ENCODE results near the gene PPM1A. TPM values are rescaled to one million over a fixed set of nuclear protein-coding genes. Genes with fewer than 3 reads are reported as not detected.

Gene PPM1A
- polyA plus RNA-seq, 3 donors = 64.2 to 82.6 (median 76.0) TPM

DNA sequence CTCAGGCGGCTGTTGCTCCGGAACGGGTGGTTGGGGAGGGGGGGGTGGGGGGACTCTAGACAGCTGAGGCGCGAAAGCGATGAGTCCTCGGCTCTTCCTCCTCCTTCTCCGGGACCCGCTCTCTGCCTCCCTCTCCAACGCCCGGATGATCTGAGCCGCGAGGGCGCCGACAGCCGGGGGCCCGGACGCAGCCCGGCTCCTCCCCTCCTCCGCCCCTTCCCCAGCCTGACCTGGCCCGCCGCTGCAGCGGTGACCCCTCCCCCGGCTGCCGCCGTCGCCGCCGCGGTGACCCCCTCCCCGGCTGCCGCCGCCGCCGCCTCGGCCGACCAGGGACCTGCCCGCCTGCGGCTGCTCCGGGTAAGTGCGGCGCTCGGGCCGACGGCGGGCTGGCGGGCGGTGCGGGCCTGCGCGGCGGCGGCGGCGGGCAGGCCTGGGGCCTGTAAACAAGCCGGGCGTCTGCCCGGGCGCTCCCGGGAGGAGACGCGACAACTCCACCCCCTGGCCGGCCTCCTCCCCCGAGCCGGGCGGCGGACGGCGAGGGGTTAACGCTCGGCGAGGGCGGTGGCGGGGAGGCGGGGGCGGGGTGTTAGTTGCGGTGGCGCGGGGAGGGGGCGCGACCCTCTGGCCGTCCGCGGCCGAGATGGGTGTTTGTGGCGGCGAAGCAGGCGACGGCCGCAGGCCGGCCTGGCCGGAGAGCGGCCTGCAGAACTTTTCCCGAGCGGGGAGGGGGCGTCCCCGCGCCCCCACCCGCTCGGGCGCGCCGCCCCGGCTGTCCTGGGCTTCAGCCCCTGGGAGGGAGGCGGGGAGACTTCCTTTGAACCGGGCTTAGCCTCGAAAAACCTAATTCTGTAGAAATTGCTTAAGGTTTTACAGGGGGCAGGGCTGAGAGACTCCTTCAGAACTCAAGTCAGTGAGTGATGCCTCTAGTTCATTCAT lies 568 bp downstream of the PPM1A start:
- DNase-seq (ENCODE audit: extremely low read depth in 1 of 11, low read depth in 9 of 11, low spot score in 4 of 11) = peak in 10 of 11 donors; percentile 40 to 76 (median 64)

DNA sequence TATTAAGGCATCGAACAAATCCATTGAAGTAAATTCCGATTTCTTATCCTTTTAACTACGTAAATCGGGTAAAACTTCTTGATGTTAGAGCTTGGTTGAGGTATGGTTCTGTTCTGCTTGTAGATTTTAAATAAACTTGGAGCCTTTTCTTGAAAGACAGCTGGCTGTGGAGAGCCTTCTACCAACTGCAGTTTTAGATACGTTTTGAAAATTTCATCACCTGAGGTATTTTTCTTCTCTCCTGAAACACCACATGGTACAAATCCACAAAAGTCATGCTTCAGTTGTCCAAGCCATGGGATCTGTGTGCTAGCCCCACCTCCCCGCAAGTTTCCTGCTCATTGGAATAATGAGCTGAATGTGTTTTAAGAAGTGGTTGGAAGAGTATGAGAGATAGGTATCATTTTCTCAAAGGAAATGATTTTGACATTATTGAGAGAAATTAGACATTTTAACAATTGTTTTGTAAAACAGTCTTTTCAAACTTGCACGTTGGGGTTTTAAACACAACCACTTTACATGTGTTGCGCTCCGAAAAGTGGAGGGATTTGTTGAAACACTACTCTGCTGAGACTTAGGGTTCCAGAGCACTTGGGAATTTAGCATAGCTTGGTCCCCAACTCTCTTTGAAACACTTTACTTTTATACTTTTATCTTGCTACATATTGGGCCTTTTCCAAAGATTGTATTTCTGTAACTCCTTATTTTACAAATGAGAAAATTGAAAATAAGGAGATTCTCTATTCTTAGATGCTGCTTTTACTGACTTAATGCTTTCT lies 1.4 kb downstream of the PPM1A start:
- DNase-seq (ENCODE audit: extremely low read depth in 1 of 11, low read depth in 9 of 11, low spot score in 4 of 11) = peak in 9 of 11 donors; percentile 15 to 67 (median 41)

DNA sequence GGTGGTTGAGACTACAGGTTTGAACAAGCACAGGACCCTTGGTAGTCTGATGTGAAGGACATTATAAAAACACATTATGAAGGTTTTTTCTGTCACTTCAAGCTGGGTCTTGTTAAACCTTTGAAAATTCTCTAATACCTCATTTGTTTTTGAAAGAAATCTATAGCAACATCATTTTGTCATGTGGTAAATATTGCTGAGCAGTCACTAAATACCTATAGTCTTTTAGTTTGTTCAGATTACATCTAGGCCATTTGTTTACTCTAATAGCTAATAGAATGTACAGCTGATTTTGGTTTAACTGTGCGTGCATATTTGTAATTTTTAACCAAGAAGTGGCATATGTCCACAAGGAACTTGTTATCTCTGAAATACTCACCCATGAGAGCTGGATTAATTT lies 2.9 kb downstream of the PPM1A start:
- no peak for DNase-seq (ENCODE audit: extremely low read depth in 1 of 11, low read depth in 9 of 11, low spot score in 4 of 11)

DNA sequence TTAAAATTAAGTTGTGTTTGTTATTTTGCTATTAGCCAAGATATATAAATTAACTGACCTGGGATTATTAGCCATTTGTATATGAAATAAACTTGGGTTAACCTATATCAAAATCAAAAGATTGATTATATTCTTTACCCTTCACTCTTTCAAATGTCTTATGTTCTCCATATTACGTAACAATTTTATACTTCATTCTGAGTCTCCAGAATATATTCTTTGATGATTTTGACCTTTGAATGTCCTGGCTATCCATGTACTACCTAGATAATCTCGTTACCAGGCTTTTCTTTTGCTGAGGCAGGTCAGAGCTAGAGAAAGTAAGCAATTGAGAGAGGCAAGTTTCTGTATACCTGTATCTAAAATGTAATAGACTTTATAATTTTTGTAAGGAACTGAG lies 3.6 kb downstream of the PPM1A start:
- no peak for DNase-seq (ENCODE audit: extremely low read depth in 1 of 11, low read depth in 9 of 11, low spot score in 4 of 11)

DNA sequence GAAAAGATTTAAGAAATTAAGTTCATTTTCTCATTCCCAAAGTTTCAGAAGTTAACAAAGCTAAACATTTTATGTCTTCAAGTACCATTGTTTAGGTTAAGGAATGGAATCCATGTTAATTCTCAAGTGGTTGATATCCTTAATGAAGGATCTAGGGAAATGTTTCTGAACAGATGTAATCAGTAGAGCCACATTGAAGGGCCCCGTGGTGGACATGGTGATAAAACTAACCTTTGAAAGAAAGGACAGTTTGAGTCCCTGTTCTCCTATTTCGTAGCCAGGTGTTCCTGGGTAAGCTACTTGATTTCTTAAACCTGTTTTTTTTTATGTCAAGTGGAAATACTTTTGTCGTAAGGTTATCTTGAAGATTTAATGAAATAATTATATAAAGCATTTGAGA lies 4.6 kb downstream of the PPM1A start:
- no peak for DNase-seq (ENCODE audit: extremely low read depth in 1 of 11, low read depth in 9 of 11, low spot score in 4 of 11)

DNA sequence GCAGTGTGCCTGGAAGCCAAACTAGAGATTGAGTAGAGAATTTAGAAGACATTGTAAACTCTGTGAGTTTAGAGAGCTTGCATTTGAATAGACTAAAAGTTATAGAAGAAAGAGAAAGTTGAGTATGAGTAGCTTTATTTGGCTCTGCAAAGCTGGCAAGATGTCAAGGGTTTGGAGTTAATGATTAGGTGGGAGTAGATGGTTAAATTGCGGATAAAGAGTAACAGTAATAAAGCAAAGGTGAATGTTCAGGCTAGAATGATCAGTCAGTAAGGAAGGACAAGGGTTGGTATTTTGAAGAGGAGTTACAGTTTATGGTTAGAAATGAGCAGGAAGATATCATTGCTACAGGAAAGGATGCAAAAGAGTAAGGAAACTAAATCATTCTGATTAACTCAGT lies 5.2 kb downstream of the PPM1A start:
- DNase-seq (ENCODE audit: extremely low read depth in 1 of 11, low read depth in 9 of 11, low spot score in 4 of 11) = peak in 5 of 11 donors; percentile 7 to 40 (median 16)

DNA sequence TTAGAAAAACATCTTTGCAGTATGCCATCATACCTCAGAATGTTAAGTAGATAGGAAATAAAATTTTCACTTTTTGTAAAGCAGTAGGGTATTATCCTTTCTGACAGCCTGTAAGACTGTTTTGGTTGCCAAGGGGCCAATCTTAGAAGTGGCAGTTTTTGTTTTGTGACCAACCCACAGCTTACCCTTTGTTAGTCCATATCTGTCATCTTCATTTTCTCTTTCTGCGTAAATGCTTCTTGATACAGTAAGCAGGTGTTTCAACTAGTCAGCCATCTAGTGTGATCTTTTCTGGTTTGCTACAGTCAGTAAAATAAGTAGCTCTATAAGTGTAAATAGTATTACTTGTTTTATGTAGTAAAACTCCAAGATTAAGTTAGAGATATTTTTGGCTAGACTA lies 8.8 kb downstream of the PPM1A start:
- DNase-seq (ENCODE audit: extremely low read depth in 1 of 11, low read depth in 9 of 11, low spot score in 4 of 11) = no peak

DNA sequence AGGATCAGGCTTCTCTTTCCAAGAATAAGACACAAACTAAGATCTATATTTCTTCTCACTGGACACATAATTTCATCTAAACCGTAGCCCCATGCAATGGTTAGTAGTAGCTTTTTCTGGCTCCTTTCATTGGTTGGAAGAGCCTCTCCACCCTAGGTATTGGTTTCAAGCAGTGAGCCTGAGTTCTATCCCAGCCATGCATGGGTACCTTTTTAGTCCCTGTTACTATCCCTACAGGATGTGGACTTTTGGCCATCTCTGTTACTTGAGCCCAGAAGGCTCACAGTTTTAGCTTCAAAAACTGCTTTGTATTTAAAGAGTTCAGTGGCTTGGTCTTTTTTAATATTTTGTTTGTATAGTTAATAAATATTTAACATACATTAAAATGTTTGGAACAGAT lies 16.1 kb downstream of the PPM1A start:
- no peak for DNase-seq (ENCODE audit: extremely low read depth in 1 of 11, low read depth in 9 of 11, low spot score in 4 of 11)

DNA sequence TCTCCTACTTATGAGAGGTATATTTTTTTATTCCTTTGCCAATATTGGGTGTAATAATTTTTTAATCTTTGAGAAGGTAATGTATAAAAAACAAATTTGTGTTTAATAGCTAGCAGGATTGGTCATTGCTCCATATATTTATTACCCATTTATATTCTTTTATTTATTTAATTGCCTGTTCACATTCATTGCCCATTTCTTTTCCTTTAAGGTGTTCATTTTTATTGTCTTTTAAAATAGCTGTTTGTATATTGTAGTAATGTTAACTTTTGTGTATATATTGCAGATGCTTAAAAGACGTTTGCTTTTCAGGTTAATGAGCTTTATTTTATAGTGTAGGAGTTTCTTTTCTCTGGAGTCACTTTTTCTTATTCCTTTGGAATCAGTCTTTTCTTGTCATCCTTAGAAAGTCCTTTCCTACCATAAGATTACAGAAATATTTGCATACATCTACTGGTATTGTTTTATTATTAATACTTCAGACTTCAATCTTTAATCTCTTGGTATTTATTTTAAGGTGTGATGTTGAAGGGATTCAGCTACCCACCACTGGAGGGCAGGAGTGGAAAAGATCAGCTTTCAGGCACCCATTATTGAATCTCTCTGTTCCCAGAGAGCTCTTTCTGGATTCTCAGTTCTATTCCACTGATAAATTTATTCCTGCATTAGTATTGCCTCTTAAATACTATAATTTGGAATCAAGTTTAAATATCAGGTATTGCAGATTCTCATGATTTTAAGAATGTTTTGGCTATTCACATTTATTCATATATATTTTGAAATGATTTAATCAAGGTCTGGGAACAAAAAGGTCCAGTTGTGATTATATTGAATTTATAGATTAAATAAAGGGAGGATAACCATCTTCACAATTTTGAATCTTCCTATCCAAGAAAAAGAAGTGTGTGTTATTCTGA lies 17.3 kb downstream of the PPM1A start:
- DNase-seq (ENCODE audit: extremely low read depth in 1 of 11, low read depth in 9 of 11, low spot score in 4 of 11) = no peak

DNA sequence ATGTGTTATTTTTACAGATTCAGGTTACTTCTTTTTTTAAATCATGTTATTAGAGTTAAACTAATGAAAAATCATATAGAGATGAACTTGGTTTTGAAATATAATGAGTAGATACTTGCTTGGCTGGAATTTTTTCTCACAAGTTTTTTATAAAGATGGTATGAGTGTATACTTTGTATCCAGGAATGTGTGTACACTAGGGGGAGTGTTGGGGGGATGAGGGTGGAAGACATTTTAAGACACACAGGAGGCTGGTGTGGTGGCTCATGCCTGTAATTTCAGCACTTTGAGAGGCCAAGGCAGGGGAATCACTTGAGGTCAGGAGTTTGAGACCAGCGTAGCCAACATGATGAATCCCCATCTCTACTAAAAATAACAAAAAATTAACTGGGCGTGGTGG lies 23.2 kb downstream of the PPM1A start:
- DNase-seq (ENCODE audit: extremely low read depth in 1 of 11, low read depth in 9 of 11, low spot score in 4 of 11) = no peak

DNA sequence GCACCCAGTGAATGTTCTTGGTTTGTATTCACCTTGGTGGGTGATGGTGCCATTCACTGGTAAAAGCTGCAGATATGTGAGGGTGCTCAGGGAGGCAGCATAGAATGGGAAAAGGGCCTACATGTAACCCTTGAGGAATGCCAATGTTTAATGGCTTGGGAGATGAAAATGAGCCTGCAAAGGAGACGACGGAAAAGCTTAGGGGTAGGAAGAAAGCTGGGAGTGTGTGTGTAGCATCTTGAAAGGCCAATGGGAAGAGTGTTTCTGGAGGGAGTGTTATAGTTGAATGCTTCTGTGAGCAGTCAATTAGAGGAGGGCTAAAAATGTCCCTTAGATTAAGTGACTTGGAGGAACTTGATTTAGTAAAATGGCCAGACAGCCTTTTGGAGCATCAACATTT lies 24.9 kb downstream of the PPM1A start:
- DNase-seq (ENCODE audit: extremely low read depth in 1 of 11, low read depth in 9 of 11, low spot score in 4 of 11) = peak in 6 of 11 donors; percentile 6 to 46 (median 16)

DNA sequence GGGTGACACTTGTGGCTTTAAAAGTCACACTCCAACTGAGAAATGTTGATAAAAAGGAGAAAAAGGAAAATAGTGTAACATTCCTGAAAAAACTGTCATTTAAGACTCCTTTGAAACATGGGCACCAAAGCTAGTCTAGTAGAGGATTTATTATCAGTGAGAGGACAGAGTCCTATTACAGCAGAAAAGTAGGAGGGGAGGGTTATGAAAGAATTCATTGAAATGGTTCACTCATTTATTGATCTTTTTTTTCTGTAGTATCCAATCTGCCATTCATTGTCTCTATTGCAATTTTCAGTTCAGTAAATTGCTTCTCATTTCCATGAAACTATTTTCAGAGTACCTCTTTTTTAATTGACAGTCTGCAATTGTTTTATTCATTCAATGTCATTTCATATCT lies 25.4 kb downstream of the PPM1A start:
- DNase-seq (ENCODE audit: extremely low read depth in 1 of 11, low read depth in 9 of 11, low spot score in 4 of 11) = peak in 3 of 11 donors; percentile 4 to 12 (median 10)

DNA sequence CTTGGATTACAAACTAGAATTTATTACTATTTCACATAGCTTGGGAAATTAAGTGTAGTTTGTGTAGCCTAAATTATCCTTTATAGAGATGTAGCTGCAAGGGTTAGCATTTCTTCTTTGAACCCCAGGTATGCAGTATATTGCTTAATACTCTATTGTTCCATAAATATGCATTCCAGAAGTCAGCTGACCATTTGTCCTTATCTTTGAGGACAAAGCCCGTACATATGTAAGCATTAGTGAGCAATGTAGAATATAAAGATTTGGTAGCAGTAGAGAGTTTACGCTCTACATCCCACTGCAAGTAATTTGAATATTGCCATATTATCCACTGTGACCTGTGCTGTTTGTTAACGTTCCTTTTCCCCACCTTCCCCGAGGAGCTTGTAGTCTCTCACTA lies 26.9 kb downstream of the PPM1A start:
- no peak for DNase-seq (ENCODE audit: extremely low read depth in 1 of 11, low read depth in 9 of 11, low spot score in 4 of 11)

DNA sequence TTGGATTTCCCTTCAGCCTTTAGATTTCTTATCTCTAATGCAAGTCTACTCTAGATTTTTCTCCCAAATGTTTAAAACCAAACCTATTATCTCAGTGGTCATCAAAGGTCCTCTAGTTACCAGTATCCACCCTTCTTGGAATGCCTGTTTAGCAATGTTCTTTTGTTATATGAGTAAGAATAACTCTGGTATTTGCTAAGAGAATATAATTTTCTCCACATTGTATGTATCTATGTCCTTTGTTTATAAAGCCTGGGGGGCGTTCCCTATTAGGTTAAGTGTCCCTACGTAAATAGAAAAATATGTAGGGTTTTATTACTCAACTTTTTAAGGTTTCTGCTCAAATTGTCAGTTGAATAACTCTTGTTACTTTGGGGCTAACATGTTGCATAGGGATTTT lies 27.3 kb downstream of the PPM1A start:
- no peak for DNase-seq (ENCODE audit: extremely low read depth in 1 of 11, low read depth in 9 of 11, low spot score in 4 of 11)

DNA sequence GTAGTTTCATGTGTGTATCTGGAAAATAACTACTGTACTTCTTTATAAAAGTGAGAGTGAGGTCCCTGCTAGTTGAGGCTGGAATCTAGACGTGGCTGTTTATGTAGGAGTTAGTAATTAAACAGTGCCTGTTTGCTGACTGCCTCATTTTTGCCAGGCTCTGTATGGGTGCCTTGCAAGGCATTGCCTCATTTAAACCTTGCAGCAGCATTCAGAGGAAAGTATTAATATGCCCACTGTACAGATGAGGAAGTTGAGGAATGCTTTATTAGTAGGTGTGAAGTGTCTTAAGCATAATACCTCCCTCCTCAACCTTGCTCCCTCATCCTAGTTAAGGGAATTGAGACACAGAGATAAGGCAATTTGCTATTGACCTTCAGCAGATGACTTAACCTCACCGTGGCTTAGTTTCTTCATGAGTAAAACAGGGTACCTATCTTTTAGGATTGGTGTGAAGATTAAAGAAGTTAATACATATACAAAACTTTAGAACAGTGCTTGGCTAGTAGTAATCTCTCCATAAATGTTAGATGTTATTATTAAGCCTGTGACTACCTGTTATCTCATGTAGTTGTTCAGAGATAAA lies 28.7 kb downstream of the PPM1A start:
- no peak for DNase-seq (ENCODE audit: extremely low read depth in 1 of 11, low read depth in 9 of 11, low spot score in 4 of 11)

DNA sequence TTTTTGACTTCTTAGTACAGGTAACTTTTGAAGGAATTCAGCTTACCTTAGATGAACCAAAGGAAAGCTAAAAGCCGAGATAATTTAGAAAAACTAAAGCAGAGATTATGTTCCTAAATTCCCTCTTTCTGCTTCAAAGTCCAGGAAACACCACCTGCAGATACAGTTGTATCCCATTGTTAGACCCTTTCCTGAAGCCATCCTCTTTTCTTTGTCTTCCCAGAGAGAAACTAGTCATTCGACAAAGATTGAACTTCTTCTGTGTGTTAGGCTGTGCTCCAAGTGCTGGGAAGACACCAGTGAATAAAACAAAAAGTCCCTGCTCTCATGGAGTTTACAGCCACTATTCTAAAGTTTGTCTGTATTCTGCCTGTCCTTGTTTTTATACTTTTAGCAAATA lies 29.3 kb downstream of the PPM1A start:
- no peak for DNase-seq (ENCODE audit: extremely low read depth in 1 of 11, low read depth in 9 of 11, low spot score in 4 of 11)

DNA sequence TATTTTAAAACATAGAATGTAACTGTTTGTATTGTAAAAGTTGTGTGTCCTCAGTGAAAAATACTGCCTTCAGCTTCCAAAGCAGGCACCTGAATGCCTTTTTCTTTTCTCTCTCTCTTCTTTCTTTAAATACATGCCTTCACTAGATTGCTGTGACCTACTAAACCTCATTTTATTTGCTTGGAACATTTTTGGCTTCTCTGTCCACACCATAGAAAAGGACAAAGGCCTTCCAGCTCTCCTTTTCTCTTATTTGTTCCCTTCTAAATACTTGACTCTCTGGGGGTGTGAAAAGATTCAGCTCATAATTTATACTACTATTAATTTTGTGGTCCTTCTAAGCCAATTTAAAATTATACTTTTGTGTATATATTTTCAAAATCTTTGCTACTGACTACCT lies 38.4 kb downstream of the PPM1A start:
- DNase-seq (ENCODE audit: extremely low read depth in 1 of 11, low read depth in 9 of 11, low spot score in 4 of 11) = no peak

DNA sequence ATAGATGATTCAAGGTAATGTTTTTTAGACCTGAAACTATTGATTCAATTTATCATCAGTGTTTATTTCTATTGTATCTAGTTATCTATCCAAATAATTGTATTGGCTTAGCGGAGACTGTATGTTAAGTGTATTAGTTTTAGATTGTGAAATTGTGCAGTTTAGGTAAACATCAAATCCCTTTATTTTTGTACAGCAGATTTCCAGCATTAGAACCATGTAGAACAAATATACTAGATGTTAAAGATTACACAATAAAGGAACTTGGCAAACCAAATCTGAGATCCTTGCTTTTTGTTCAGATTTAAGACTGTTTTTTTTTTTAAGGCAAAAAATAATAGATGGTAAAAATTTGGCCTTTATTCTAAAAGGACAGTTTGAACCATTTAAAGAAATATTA lies 39.3 kb downstream of the PPM1A start:
- no peak for DNase-seq (ENCODE audit: extremely low read depth in 1 of 11, low read depth in 9 of 11, low spot score in 4 of 11)

All from renal cortex interstitium (tissue), 11 donors.